Left ventricle myocardium inferior (tissue), 1 donor: ENCODE results near the gene RAB17. TPM values are rescaled to one million over a fixed set of nuclear protein-coding genes. Genes with fewer than 3 reads are reported as not detected.

ENCODE experiments used
- DNase-seq: peaks from one replicate; pipeline ENCODE4 v3.0.0-alpha.2; 2020
- H3K27ac ChIP-seq: fragments of 200-600 bp; replicated peaks from 2 replicates; pipeline ENCODE4 v1.8.0; 2021
- H3K27me3 ChIP-seq: fragments of 200-600 bp; 2 replicates; pipeline ENCODE4 v1.8.0; 2021; ENCODE audit warnings: low read depth
- H3K36me3 ChIP-seq: fragments of 200-600 bp; 2 replicates; pipeline ENCODE4 v1.8.0; 2021
- H3K4me1 ChIP-seq: fragments of 200-600 bp; 2 replicates; pipeline ENCODE4 v1.8.0; 2021
- H3K4me3 ChIP-seq: fragments of 200-600 bp; 2 replicates; pipeline ENCODE4 v1.8.0; 2021; ENCODE audit warnings: mild to moderate bottlenecking, moderate library complexity
- H3K9me3 ChIP-seq: fragments of 200-600 bp; replicated peaks from 2 replicates; pipeline ENCODE4 v1.8.0; 2021
- intact Hi-C: fragments of 100-400 bp; cut with micrococcal nuclease; formaldehyde crosslinking; loops from one replicate; pipeline ENCODE4 v1.11.0; 2022
- total RNA-seq: library from RNA; stranded (reverse); fragmentation: NEBNext Ultra II Directional; extraction: Animal tissue kit (Norgen Biotek cat#: 25700); gene quantifications from one replicate; pipeline ENCODE4 v1.2.1, GENCODE V29; 2021
- TF ChIP-seq, protein P1 (sequence below): fragments of 200-600 bp; IDR thresholded peaks from 2 replicates; pipeline ENCODE4 v1.8.0; 2021; ENCODE audit warnings: antibody characterized with exemption, mild to moderate bottlenecking, borderline replicate concordance
- donor health status: DM: no; HTN: yes; CAD: no; lungs with severe emphysema.

RAB17 gene
- total RNA-seq, 1 donor from 2014 or later = 4.5 TPM

DNA sequence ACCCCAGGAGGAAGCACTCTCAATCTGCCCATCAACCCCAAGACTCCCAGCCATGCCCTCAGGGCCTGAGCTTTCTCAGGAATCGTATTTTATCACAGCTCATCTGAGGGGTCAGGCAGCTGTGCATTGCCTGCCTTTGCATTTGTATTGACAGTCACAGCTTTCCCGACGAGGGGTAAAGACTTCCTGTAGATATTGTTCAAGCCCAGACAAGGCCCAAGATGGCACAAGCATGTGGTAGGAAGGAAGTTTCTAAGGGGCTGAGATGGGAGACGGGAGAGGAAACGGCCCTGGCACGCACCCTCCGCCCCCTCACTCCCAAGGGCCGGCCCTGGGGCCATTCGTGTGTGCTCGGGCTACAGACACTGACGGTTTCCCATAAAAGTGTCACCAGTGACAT lies 58.4 kb downstream of the RAB17 start:
- Histone ChIP-seq H3K27ac (no peak overlapping the region), H3K4me1 (no peaks in the 10 kb centered on the region), H3K27me3 (no peaks in the 10 kb centered on the region), H3K36me3 (peaks cover 54% of the 10 kb centered on the region), H3K9me3 (no peaks in the 10 kb centered on the region), H3K4me3 (no peak overlapping the region)
- TF ChIP-seq, protein P1, sequence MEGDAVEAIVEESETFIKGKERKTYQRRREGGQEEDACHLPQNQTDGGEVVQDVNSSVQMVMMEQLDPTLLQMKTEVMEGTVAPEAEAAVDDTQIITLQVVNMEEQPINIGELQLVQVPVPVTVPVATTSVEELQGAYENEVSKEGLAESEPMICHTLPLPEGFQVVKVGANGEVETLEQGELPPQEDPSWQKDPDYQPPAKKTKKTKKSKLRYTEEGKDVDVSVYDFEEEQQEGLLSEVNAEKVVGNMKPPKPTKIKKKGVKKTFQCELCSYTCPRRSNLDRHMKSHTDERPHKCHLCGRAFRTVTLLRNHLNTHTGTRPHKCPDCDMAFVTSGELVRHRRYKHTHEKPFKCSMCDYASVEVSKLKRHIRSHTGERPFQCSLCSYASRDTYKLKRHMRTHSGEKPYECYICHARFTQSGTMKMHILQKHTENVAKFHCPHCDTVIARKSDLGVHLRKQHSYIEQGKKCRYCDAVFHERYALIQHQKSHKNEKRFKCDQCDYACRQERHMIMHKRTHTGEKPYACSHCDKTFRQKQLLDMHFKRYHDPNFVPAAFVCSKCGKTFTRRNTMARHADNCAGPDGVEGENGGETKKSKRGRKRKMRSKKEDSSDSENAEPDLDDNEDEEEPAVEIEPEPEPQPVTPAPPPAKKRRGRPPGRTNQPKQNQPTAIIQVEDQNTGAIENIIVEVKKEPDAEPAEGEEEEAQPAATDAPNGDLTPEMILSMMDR = no peak
- intact Hi-C loops = no loop called here
- DNase-seq = no peak

DNA sequence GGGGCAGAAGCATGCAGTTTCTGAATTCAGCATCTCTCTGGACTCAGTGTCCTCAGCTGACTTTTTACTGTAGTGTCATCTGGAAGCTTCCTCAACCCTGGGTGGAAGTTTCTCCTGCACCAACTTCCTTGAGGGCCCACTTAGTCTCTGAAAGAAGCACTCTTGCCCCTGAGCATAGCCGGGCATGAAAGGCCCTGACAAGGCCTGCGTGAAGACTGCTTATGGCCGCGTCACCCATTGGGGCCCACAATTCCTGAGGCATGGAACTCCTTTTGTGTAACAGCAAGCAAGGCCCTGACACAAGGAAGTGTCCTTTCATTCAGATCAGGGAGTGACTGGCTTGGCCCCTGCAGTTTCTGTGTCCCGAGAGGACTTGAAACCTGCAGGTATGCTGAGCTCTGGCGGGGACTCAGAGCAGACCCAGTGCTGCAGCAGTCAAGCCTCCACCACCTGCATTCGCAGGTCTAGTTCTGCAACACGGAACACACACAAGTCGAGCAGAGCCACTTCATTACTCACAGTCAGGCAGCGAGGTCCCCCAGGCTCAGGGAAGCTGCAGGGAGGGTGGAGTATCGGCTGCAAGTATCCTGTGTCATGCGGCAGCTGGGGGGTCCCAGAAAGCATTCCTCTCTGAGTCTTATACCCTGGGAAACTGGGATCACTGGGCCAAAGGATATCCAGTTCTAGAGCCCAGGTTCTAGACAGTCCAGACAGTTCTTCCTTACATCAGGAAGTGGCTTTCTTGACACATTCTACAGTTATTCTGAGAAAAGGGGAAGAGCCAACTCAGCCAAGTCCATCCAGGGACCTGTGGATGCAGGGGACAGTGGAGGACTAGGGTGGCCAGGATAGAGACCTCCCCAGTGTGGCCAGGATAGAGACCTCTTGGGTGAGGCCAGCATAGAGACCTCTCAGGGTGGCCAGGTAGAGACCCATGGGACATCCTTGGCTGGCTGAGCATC lies 59.8 kb downstream of the RAB17 start:
- H3K36me3 ChIP-seq = peaks cover 66% of the 10 kb centered on the region
- no peaks in the 10 kb centered on the region for H3K9me3 ChIP-seq
- intact Hi-C loops = no loop called here
- no peak overlapping the region for H3K27ac ChIP-seq
- H3K27me3 ChIP-seq = no peaks in the 10 kb centered on the region
- no peak overlapping the region for H3K4me3 ChIP-seq
- TF ChIP-seq, protein P1 = no peak
- no peaks in the 10 kb centered on the region for H3K4me1 ChIP-seq
- no peak for DNase-seq

DNA sequence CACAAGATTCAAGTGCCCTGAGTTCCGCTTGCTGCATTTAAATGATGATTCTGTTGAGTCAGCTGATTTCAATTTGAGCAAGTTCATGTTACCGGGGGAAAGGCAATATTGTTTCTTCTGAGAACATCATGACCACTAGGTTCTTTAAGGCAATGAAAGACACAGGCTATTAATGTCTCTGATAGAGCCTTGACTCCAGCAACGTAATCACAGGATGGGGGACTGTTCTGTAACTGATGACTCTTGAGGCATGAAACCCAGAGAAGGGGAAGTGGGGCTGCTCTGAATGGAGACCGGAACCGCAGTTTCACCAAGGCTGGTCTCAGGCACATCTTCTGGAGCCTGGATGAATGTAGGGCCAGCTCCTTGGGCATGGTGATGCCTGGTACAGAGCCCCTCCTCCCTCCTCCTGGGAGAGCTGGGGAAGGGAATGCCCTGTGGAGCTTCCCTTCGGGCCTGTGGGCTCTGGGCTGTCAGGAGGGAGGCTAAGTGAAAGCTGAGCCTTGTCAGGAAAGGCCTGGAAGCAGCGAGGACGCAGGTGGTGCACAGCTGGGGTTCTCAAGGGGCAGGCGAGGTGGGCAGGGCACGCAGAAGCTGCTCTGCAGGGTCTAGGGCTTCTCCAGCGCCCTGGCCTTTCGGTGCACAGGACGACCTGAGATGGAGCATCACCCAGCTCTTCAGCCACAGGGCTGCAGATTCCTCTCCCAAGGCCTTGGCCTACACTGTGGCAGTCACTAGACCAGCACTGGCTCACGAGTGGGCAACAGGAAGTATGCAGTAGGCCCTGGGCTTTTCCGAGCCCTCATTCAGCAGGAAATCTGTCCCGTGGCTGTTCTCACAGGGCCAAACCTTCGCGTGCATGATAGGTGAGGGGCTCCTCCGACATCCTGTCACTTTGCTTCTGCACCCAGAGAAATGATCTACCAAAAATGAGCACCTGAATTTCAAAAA lies 60.8 kb downstream of the RAB17 start:
- TF ChIP-seq, protein P1 = no peak
- Histone ChIP-seq H3K27ac (no peak overlapping the region), H3K4me1 (no peaks in the 10 kb centered on the region), H3K36me3 (peaks cover 60% of the 10 kb centered on the region), H3K27me3 (no peaks in the 10 kb centered on the region), H3K4me3 (no peak overlapping the region), H3K9me3 (no peaks in the 10 kb centered on the region)
- no peak for DNase-seq
- intact Hi-C loops = no loop called here

DNA sequence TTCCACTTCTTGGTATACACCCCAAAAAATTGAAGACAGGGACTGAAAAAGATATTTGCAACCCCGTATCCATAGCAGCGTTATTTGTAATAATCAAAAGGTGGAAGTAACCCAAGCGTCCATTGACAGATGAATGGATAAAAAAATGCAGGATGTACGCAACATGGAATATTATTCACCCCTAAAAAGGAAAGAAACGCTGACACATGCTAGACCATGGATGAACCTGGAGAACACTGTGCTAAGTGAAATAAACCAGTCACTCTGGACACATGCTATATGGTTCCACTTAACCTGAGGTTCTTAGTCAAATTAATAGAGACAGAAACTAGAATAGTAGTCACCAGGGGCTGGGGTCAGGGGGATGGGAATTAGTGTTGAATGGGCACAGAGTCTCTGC lies 62.8 kb downstream of the RAB17 start:
- no peaks in the 10 kb centered on the region for H3K4me1 ChIP-seq
- intact Hi-C loops = no loop called here
- TF ChIP-seq, protein P1 = no peak
- peaks cover 49% of the 10 kb centered on the region for H3K36me3 ChIP-seq
- no peaks in the 10 kb centered on the region for H3K9me3 ChIP-seq
- no peak overlapping the region for H3K4me3 ChIP-seq
- no peak for DNase-seq
- no peak overlapping the region for H3K27ac ChIP-seq
- no peaks in the 10 kb centered on the region for H3K27me3 ChIP-seq

DNA sequence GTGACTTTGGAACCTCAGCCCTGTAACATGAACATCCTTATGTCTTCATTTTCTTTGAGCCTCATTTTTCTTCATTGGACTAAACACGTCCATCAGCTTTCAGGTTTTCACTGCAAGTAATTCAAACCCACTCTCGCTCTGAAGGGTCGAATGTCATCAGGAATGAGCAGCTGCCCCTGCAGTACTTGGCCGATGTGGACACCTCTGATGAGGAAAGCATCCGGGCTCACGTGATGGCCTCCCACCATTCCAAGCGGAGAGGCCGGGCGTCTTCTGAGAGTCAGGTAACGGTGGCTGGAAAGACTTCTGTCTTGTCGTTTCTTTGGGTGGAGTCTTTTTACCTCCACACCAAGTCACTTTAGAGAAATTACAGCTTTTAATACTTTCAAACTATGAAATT lies 63.3 kb downstream of the RAB17 start:
- TF ChIP-seq, protein P1 = no peak
- no peak for DNase-seq

More for the DNA sequence above, 63.3 kb downstream of the RAB17 start:
- H3K27me3 ChIP-seq = no peaks in the 10 kb centered on the region
- no peak overlapping the region for H3K4me3 ChIP-seq
- H3K27ac ChIP-seq = no peak overlapping the region
- no peaks in the 10 kb centered on the region for H3K4me1 ChIP-seq
- H3K36me3 ChIP-seq = peaks cover 49% of the 10 kb centered on the region
- intact Hi-C loops = no loop called here
- no peaks in the 10 kb centered on the region for H3K9me3 ChIP-seq
